GM21423 (cell line): ENCODE data around the gene CCHCR1.
"Not testable (repeated sequence)": the region's sequence is repeated elsewhere in the genome, so short reads cannot be mapped to it uniquely, and the experiment has no call there.

Experiments
- ATAC-seq: cut with Tn5 transposase; IDR thresholded peaks from one replicate; pipeline ENCODE4 v1.9.1; 2021; ENCODE audit warnings: mild to moderate bottlenecking, moderate library complexity; ENCODE audit not compliant: unreplicated experiment

Gene CCHCR1

DNA sequence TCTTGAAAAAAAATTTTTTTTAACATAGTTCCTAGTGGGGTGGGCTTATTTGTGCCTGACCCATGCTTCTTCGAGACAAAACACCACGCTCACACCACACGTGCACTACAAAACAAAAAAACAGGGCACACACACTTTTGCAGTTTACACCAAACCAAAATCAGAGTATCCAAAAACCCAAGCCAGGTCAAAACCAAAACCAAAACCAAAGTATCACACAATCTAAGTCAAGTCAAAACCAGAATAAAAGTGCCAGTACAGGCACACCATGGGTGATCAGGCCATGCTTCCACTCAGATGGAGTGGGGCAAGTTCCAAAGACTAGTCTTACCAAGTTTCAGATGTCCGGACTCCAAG is 28.1 kb upstream of the CCHCR1 start:
- ATAC-seq, result not testable (repeated sequence)

DNA sequence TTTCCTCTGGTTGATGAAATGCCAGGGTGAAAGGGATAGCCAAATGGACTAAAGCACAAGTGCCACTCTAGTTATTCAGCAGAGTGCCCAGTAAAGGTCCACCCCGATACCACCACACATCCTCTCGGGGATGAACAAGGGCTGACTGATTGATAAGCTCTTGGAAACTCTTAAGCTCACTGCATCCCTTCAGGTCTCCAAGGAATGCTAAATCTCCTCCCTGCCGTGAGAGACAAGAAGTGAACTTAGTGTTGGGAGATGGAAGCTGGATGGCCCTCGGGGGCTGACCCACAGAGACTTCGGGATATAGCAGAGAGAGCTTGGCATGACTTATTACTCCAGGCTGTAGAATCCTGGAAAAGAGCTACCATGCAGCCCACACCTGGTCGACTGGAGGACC is 26.3 kb upstream of the CCHCR1 start:
- not testable (repeated sequence) for ATAC-seq

GRCh38 chr6:31183287-31183686 is 25.7 kb upstream of the CCHCR1 start:
- not testable (repeated sequence) for ATAC-seq

GRCh38 chr6:31180500-31180899 is 22.9 kb upstream of the CCHCR1 start:
- ATAC-seq, result no peak

- no peak for ATAC-seq
These were observed 22.3 kb upstream of the CCHCR1 start for GRCh38 chr6:31179896-31180295.

GRCh38 chr6:31179042-31179386 is 21.4 kb upstream of the CCHCR1 start:
- no peak for ATAC-seq

GRCh38 chr6:31178143-31179041 is 20.8 kb upstream of the CCHCR1 start:
- ATAC-seq, result no peak

DNA sequence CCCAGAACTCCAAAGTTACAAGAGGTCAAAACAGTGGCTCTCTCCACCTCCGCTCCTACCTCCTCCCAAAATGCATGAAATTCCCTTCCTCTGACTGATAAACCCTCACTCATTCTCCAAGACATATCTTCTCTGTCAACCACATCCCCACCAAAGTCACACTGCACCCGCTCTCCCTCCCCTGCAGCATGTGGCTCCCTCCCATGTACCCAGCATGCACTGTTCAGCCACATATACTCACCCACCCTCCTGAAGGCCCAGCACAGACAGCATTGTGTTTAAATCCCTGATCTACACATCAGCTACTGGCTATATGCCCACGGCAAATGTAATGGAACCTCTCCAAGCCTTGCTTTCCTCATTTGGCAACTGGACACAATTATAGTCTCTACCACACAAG is 18.4 kb upstream of the CCHCR1 start:
- ATAC-seq, result no peak

DNA sequence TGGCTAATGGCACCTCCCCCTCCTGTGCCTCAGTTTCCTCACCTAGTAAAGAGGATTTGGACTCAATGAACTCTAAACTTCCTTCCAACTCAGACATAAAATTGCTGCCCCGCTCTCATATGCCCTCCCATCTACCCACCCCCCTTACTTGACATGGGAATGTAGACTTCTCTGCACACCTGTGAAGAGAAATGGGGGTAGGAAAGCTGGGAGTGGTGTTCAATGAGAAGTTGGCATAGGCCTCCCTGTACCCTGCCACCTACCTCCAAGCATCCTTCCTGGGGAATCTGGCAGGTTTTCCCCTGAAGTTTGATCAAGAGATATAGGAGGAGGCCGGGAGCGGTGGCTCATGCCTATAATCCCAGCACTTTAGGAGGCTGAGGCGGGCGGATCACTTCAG is 16.8 kb upstream of the CCHCR1 start:
- ATAC-seq, result no peak

DNA sequence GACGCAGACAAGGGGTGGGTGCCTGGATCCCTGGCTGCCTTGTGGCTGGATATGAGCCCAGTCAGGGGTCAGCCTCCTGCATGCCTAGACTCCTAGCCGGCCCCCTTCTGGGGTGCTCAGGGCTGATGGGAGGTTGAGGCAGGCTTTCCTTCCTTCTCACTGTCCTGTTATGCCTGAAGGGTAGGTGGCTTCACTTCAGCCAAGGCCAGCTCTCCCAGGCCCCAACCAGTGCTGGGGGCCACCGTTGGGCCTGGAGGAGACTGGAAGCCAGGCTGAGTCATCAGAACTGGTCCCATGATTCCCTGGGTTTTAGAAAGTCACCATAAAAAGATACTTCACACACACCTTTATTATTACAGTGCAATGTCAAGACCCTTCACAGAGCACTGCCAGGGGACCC is 15.8 kb upstream of the CCHCR1 start:
- no peak for ATAC-seq

DNA sequence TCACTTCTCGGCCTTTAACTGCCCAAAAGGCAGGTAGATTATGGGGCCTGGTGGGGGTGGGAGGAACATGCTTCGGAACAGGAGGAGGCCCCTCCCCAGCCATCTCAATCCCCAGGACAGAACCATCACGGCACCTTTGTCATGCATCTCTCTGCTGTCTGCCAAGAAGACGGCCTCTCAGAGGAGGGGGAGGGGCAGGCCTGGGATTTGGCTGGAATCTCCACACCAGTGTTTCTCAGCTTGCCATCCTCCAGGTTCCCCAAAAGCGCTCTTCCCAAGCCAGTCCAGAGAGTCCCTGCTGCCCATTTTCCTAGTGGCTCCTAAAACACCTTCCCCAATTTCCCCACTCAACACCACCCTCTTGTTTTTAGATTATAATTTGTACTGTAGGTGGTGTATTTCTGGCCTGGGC is 15.4 kb upstream of the CCHCR1 start:
- no peak for ATAC-seq

DNA sequence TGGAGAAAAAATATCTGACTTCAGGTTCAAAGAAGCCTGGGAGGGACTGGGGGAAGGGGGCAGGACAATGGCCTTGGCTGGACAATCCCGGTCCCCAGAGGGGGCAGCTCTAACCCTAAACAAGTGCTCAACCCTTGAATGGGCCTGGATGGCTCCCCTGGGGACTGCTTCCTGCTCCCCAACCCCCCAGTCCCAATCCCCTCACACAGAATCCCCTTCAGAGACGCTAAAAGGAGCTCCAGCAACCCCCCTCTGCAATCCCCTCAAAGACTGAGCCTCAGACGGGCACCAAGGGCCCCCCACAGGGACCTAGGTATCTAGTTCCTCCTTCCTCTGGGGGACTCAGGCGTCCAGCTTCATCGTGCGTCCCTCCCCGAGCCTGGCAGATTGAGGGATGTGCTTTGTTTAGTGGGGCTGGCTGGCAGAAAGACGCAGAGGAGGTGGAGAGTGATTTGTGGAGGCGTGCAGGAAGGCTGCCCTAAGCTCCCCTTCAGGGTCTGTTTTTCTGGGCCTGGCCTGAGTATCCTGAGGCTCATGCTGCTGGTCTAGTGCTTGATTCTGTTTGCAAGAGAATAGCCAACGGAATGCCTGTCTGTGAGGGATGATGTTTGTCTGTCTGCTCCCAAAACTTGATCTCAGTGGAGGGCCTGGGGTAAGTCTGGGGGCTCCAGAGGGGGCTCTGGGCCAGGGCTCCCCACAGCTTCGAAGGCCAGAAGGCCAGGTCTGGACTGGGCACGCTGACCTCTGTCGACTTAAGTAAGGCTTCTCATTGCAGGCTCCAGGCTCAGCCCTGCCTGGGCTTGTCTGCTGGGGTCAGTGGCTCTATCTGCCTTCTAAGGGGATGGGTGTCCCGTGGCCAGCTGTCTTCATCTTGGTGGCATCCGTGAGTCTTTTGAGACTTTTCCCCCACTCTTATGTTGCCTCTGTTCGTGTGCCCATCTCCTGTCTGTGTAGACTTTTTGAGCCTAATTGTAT is 14.6 kb upstream of the CCHCR1 start:
- ATAC-seq, result no peak

GRCh38 chr6:31170987-31171671 is 13.5 kb upstream of the CCHCR1 start:
- no peak for ATAC-seq

GRCh38 chr6:31170600-31170881 is 12.9 kb upstream of the CCHCR1 start, which contains the start of gene POU5F1:
POU5F1 (minus strand) TSS chr6:31170682; CDS start chr6:31170620, 62 bp downstream.
- no peak for ATAC-seq

DNA sequence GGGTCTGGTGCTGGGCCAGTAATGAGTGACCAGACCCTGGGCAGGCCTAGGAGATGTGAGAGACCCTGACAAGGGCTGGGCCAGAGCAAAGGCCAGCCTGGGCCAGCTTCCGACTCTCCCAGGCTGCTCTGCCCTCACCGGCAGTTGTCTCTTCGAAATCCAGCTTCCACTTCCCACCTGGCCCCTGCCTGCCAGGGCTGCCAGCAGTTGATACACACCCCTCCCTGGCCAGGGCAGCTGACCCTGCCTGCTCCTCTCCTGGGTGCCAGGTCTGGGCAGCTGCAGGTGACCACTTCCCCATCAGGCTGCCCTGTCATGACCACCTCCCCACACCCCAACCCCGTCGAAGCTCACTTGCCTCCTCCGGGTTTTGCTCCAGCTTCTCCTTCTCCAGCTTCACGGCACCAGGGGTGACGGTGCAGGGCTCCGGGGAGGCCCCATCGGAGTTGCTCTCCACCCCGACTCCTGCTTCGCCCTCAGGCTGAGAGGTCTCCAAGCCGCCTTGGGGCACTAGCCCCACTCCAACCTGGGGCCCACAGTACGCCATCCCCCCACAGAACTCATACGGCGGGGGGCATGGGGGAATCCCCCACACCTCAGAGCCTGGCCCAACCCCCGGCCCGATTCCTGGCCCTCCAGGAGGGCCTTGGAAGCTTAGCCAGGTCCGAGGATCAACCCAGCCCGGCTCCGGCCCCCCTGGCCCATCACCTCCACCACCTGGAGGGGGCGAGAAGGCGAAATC is 12.4 kb upstream of the CCHCR1 start:
- not testable (repeated sequence) for ATAC-seq

DNA sequence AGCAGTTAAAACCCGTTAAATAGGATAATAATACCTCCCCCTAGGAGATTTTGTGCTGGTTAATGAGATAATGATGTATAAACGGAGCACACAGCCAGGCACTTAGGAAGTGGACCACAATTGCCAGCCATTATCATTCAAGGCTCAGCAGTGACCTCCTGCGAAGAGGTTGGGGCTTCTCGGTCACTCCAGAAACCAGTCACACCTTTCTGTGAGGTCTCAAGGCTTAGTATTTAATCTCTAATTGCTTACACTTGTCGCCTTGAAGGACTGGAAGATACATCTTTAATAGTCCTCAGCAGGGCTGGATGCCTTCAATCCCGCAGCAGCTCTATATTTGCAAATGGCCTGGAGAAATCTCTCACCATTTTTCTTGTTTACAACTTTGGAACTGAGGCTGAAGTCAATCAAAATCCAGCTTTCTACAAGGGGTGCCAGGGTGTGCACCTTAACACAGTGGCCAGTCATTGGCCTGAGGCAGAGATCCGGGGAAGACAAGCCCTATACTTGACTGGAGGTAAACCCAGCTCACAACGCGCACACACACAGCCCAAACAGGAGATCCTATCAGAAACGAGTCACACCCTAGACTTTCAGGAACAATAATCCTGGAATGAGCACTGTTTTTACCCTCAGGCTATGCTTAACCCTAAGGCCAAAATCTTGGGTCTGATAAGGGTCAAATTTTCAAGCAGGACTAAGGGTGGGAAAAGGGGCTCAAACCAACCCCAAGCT is 11.7 kb upstream of the CCHCR1 start:
- ATAC-seq, result no peak

- no peak for ATAC-seq
These were observed 11.0 kb upstream of the CCHCR1 start for GRCh38 chr6:31168606-31169005.

DNA sequence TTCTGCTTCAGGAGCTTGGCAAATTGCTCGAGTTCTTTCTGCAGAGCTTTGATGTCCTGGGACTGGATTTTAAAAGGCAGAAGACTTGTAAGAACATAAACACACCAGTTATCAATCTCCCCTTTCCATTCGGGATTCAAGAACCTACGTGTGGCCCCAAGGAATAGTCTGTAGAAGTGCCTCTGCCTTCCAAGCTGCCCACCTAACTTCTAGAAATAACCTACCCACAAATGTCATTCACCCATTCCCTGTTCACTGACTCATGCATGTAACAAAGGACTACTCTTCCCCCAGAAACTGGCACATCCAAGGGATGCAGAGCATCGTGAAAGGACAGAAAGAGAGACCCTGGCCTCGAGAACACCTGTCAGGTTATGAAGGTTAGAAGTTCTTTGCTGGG is 8.4 kb upstream of the CCHCR1 start:
- no peak for ATAC-seq

GRCh38 chr6:31165064-31165832 is 7.6 kb upstream of the CCHCR1 start:
- ATAC-seq, result not testable (repeated sequence)
